ENCODE data around the gene PAX8. TPM values are rescaled to one million over a fixed set of nuclear protein-coding genes. Genes with fewer than 3 reads are reported as not detected.

The PAX8 gene
- total RNA-seq, 2 experiments from 2014 or later = 1.6 to 2.6 TPM

- H3K9me2 ChIP-seq (ENCODE audit: insufficient read depth, low read length) = no peaks in the 10 kb centered on the region
- H3K9me3 ChIP-seq (ENCODE audit: low read length) = no peaks in the 10 kb centered on the region
- H2AFZ ChIP-seq (ENCODE audit: low read length) = no peak overlapping the region
- H3K4me3 ChIP-seq (ENCODE audit: low read depth, low read length, poor library complexity, severe bottlenecking) = no peak overlapping the region
- H3K36me3 ChIP-seq (ENCODE audit: insufficient read depth, low read length) = peaks cover 86% of the 10 kb centered on the region
- no peak overlapping the region for H3K4me2 ChIP-seq (ENCODE audit: low read length)
- H3K4me1 ChIP-seq (ENCODE audit: insufficient read depth, low read length, poor library complexity, severe bottlenecking) = peaks cover 9% of the 10 kb centered on the region
- CTCF ChIA-PET (ENCODE audit: unreplicated experiment) = interaction anchor here (1.1 kb wide), 1 partner anchor 17 kb away, joined by 3 read pairs; no protein-coding TSS in a partner anchor
- H4K20me1 ChIP-seq (ENCODE audit: insufficient read depth, low read length) = no peaks in the 10 kb centered on the region
- no TSS peak for BruUV-seq (replicated peaks)
- intact Hi-C loops (cut with micrococcal nuclease; ENCODE audit: unreplicated experiment) = no loop called here
- H3K79me2 ChIP-seq (ENCODE audit: insufficient read depth, low read depth, low read length) = 0 out of 2 replicates have a peak, but pooled peaks cover 7% of the 10 kb centered on the region
- DNase-seq (ENCODE audit: low spot score) = no peak
- no peak for TF ChIP-seq EZH2phosphoT487 (IDR thresholded peaks at IDR 0.05; ENCODE audit: borderline replicate concordance, low read depth, low read length)
- TF ChIP-seq CTCF (conservative IDR thresholded peaks at IDR 0.05; ENCODE audit: low read length) = no peak
- no peak overlapping the region for H3K27ac ChIP-seq (ENCODE audit: low read depth, low read length, poor library complexity, severe bottlenecking)
- POLR2A ChIA-PET = interaction anchor here (0.9 kb wide), 1 partner anchor 13 kb away, joined by 3 read pairs; no protein-coding TSS in a partner anchor
These were observed 91.0 kb downstream of the PAX8 start for GRCh38 chr2:113187771-113188170.

- Histone ChIP-seq H3K4me2 (ENCODE audit: low read length) (no peak overlapping the region), H4K20me1 (ENCODE audit: insufficient read depth, low read length) (no peaks in the 10 kb centered on the region), H3K9me3 (ENCODE audit: low read length) (no peaks in the 10 kb centered on the region), H3K4me3 (ENCODE audit: low read depth, low read length, poor library complexity, severe bottlenecking) (no peak overlapping the region), H3K79me2 (ENCODE audit: insufficient read depth, low read depth, low read length) (0 out of 2 replicates have a peak, but pooled peaks cover 7% of the 10 kb centered on the region), H3K36me3 (ENCODE audit: insufficient read depth, low read length) (peaks cover 91% of the 10 kb centered on the region), H3K4me1 (ENCODE audit: insufficient read depth, low read length, poor library complexity, severe bottlenecking) (peaks cover 13% of the 10 kb centered on the region), H3K27ac (ENCODE audit: low read depth, low read length, poor library complexity, severe bottlenecking) (no peak overlapping the region), H2AFZ (ENCODE audit: low read length) (no peak overlapping the region), H3K9me2 (ENCODE audit: insufficient read depth, low read length) (no peaks in the 10 kb centered on the region)
- intact Hi-C loops (cut with micrococcal nuclease; ENCODE audit: unreplicated experiment) = no loop called here
- no peak for DNase-seq (ENCODE audit: low spot score)
- ChIA-PET POLR2A (no interaction called here), CTCF (ENCODE audit: unreplicated experiment) (no interaction called here)
- TF ChIP-seq EZH2phosphoT487 (IDR thresholded peaks at IDR 0.05; ENCODE audit: borderline replicate concordance, low read depth, low read length) (no peak), CTCF (conservative IDR thresholded peaks at IDR 0.05; ENCODE audit: low read length) (no peak)
- BruUV-seq (replicated peaks) = no TSS peak
These were observed 92.3 kb downstream of the PAX8 start for GRCh38 chr2:113186433-113186796.

GRCh38 chr2:113185664-113186432 is 92.9 kb downstream of the PAX8 start:
- intact Hi-C loops (cut with micrococcal nuclease; ENCODE audit: unreplicated experiment) = no loop called here
- no peak overlapping the region for H3K27ac ChIP-seq (ENCODE audit: low read depth, low read length, poor library complexity, severe bottlenecking)
- H3K4me1 ChIP-seq (ENCODE audit: insufficient read depth, low read length, poor library complexity, severe bottlenecking) = peaks cover 14% of the 10 kb centered on the region
- CTCF ChIA-PET (ENCODE audit: unreplicated experiment) = no interaction called here
- H3K79me2 ChIP-seq (ENCODE audit: insufficient read depth, low read depth, low read length) = 0 out of 2 replicates have a peak, but pooled peaks cover 7% of the 10 kb centered on the region
- H4K20me1 ChIP-seq (ENCODE audit: insufficient read depth, low read length) = no peaks in the 10 kb centered on the region
- no peak overlapping the region for H2AFZ ChIP-seq (ENCODE audit: low read length)
- no peaks in the 10 kb centered on the region for H3K9me2 ChIP-seq (ENCODE audit: insufficient read depth, low read length)
- BruUV-seq (replicated peaks) = no TSS peak
- DNase-seq (ENCODE audit: low spot score) = no peak
- no peak for TF ChIP-seq CTCF (conservative IDR thresholded peaks at IDR 0.05; ENCODE audit: low read length)
- TF ChIP-seq EZH2phosphoT487 (IDR thresholded peaks at IDR 0.05; ENCODE audit: borderline replicate concordance, low read depth, low read length) = no peak
- POLR2A ChIA-PET = no interaction called here
- peaks cover 88% of the 10 kb centered on the region for H3K36me3 ChIP-seq (ENCODE audit: insufficient read depth, low read length)
- no peak overlapping the region for H3K4me2 ChIP-seq (ENCODE audit: low read length)
- H3K4me3 ChIP-seq (ENCODE audit: low read depth, low read length, poor library complexity, severe bottlenecking) = no peak overlapping the region
- H3K9me3 ChIP-seq (ENCODE audit: low read length) = no peaks in the 10 kb centered on the region
